Smooth muscle cell (in vitro differentiated cells): ENCODE data around the gene PTPN4. TPM values are rescaled to one million over a fixed set of nuclear protein-coding genes. Genes with fewer than 3 reads are reported as not detected.

Experiments used
- DNase-seq: peaks from one replicate; lab custom pipeline; 2025; ENCODE audit not compliant: unreplicated experiment; lab: John Stamatoyannopoulos, UW
- H2AFZ ChIP-seq: fragments of 200-600 bp; sonication (generic); 2 replicates; pipeline ENCODE4 v1.6.0; 2016; ENCODE audit warnings: antibody characterized with exemption, low read depth, mild to moderate bottlenecking
- H3F3A ChIP-seq: fragments of 200-600 bp; sonication (generic); 2 replicates; pipeline ENCODE4 v1.6.0; 2017; ENCODE audit warnings: antibody characterized with exemption, low read depth
- H3K27ac ChIP-seq: fragments of 200-600 bp; sonication (generic); 2 replicates; pipeline ENCODE4 v1.5.1; 2016; ENCODE audit warnings: low read depth, mild to moderate bottlenecking
- H3K27me3 ChIP-seq: fragments of 200-600 bp; sonication (generic); 2 replicates; pipeline ENCODE4 v1.6.1; 2016; ENCODE audit warnings: low read depth, mild to moderate bottlenecking
- H3K36me3 ChIP-seq: fragments of 200-600 bp; sonication (generic); 2 replicates; pipeline ENCODE4 v1.5.1; 2016; ENCODE audit warnings: low read depth
- H3K4me1 ChIP-seq: fragments of 200-600 bp; sonication (generic); 2 replicates; pipeline ENCODE4 v1.5.1; 2016; ENCODE audit warnings: low read depth
- H3K4me2 ChIP-seq: fragments of 200-600 bp; sonication (generic); 2 replicates; pipeline ENCODE4 v1.6.0; 2016; ENCODE audit warnings: mild to moderate bottlenecking
- H3K4me3 ChIP-seq: fragments of 200-600 bp; sonication (generic); 2 replicates; pipeline ENCODE4 v1.5.1; 2016; ENCODE audit warnings: mild to moderate bottlenecking
- H3K79me2 ChIP-seq: fragments of 200-600 bp; sonication (generic); 2 replicates; pipeline ENCODE4 v1.6.0; 2016; ENCODE audit warnings: low read depth, mild to moderate bottlenecking
- H3K9ac ChIP-seq: fragments of 200-600 bp; sonication (generic); 2 replicates; pipeline ENCODE4 v1.6.0; 2016; ENCODE audit warnings: low read depth
- H3K9me3 ChIP-seq: fragments of 200-600 bp; sonication (generic); replicated peaks from 2 replicates; pipeline ENCODE4 v1.5.1; 2016; ENCODE audit warnings: low read depth
- H4K20me1 ChIP-seq: fragments of 200-600 bp; sonication (generic); 2 replicates; pipeline ENCODE4 v1.6.0; 2016; ENCODE audit warnings: low read depth
- WGBS: methylation state at CpG from one replicate; pipeline ENCODE4 v1.1.7; 2016; ENCODE audit warnings: low lambda C conversion rate; 5-methylcytosine and 5-hydroxymethylcytosine counted together
- polyA plus RNA-seq: library from polyadenylated mRNA; unstranded; fragments of >200 nt; fragmentation: Nextera tagmentation; extraction: Ambion mirVana; gene quantifications from 2 replicates; pipeline ENCODE4 v1.2.1, GENCODE V29; 2016
- total RNA-seq: library from RNA; depleted of rRNA; stranded (reverse); fragments of >200 nt; gene quantifications from 2 replicates; pipeline ENCODE4 v1.2.3, GENCODE V29; 2014
- TF ChIP-seq, protein P1 (sequence below): fragments of 200-600 bp; sonication (generic); IDR thresholded peaks from 2 replicates; pipeline ENCODE4 v1.5.1; 2017; ENCODE audit warnings: borderline replicate concordance, mild to moderate bottlenecking, antibody characterized with exemption; ENCODE audit not compliant: insufficient read depth, poor library complexity, severe bottlenecking

Gene PTPN4
- total and polyA plus RNA-seq, 2 experiments from 2014 or later = 9.7 to 26.2 TPM

GRCh38 chr2:120014226-120014980 is 254.7 kb downstream of the PTPN4 start:
- 79% methylated on average over 8 of the region's 8 CpGs for WGBS
- peak overlapping the region; percentile 95 for H3K4me2 ChIP-seq
- no peak overlapping the region for H3K9ac ChIP-seq
- peaks cover 52% of the 10 kb centered on the region for H3K79me2 ChIP-seq
- H4K20me1 ChIP-seq = peaks cover 22% of the 10 kb centered on the region
- H3F3A ChIP-seq = no peaks in the 10 kb centered on the region
- H3K36me3 ChIP-seq = no peaks in the 10 kb centered on the region
- H3K27me3 ChIP-seq = no peaks in the 10 kb centered on the region
- H3K4me1 ChIP-seq = peaks cover 16% of the 10 kb centered on the region
- no peak overlapping the region for H2AFZ ChIP-seq
- peak overlapping the region; percentile 89 for H3K4me3 ChIP-seq
- H3K27ac ChIP-seq = no peak overlapping the region
- TF ChIP-seq, protein P1, sequence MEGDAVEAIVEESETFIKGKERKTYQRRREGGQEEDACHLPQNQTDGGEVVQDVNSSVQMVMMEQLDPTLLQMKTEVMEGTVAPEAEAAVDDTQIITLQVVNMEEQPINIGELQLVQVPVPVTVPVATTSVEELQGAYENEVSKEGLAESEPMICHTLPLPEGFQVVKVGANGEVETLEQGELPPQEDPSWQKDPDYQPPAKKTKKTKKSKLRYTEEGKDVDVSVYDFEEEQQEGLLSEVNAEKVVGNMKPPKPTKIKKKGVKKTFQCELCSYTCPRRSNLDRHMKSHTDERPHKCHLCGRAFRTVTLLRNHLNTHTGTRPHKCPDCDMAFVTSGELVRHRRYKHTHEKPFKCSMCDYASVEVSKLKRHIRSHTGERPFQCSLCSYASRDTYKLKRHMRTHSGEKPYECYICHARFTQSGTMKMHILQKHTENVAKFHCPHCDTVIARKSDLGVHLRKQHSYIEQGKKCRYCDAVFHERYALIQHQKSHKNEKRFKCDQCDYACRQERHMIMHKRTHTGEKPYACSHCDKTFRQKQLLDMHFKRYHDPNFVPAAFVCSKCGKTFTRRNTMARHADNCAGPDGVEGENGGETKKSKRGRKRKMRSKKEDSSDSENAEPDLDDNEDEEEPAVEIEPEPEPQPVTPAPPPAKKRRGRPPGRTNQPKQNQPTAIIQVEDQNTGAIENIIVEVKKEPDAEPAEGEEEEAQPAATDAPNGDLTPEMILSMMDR = no peak
- no peak for DNase-seq
- no peaks in the 10 kb centered on the region for H3K9me3 ChIP-seq

GRCh38 chr2:120016800-120017199 is 257.1 kb downstream of the PTPN4 start:
- WGBS = 99% methylated on average over 3 of the region's 3 CpGs
- no peak for DNase-seq

DNA sequence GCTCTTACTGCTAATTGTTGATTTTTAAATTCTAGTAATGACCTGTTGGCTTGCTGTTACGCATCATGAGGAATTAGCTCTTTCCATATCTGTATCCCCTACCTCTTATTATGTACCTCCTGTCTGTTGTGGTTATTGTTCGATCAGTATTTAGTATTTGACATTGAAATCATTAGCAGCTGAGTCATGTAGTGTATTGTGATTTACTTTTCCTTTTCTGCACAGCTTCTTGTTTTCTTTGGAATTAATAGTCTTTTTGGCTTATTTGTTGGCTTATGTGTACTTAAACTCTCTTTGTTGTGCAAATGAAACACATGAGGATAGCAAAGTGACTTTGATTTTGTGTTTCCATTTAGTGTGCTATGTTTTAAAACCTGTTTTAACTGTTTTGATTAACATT is 257.5 kb downstream of the PTPN4 start:
- H3K27me3 ChIP-seq = no peaks in the 10 kb centered on the region
- TF ChIP-seq, protein P1 = no peak
- no peaks in the 10 kb centered on the region for H3K36me3 ChIP-seq
- H3K79me2 ChIP-seq = peaks cover 55% of the 10 kb centered on the region
- WGBS = 91% methylated on average over 2 of the region's 2 CpGs
- no peak overlapping the region for H3K4me3 ChIP-seq
- no peaks in the 10 kb centered on the region for H3F3A ChIP-seq
- H3K4me2 ChIP-seq = no peak overlapping the region
- no peak for DNase-seq
- no peak overlapping the region for H3K27ac ChIP-seq
- H3K9me3 ChIP-seq = no peaks in the 10 kb centered on the region
- H3K9ac ChIP-seq = no peak overlapping the region
- H4K20me1 ChIP-seq = peaks cover 22% of the 10 kb centered on the region
- H2AFZ ChIP-seq = no peak overlapping the region
- peaks cover 15% of the 10 kb centered on the region for H3K4me1 ChIP-seq

More at GRCh38 chr2:120016800-120017199, 257.1 kb downstream of the PTPN4 start:
- no peak overlapping the region for H2AFZ ChIP-seq
- H3K4me2 ChIP-seq = no peak overlapping the region
- no peaks in the 10 kb centered on the region for H3K36me3 ChIP-seq
- H3F3A ChIP-seq = no peaks in the 10 kb centered on the region
- TF ChIP-seq, protein P1 = no peak
- H3K27ac ChIP-seq = no peak overlapping the region
- H3K9me3 ChIP-seq = no peaks in the 10 kb centered on the region
- H3K79me2 ChIP-seq = peaks cover 55% of the 10 kb centered on the region
- H3K4me1 ChIP-seq = peaks cover 16% of the 10 kb centered on the region
- peaks cover 22% of the 10 kb centered on the region for H4K20me1 ChIP-seq
- H3K27me3 ChIP-seq = no peaks in the 10 kb centered on the region
- H3K9ac ChIP-seq = no peak overlapping the region
- H3K4me3 ChIP-seq = no peak overlapping the region

DNA sequence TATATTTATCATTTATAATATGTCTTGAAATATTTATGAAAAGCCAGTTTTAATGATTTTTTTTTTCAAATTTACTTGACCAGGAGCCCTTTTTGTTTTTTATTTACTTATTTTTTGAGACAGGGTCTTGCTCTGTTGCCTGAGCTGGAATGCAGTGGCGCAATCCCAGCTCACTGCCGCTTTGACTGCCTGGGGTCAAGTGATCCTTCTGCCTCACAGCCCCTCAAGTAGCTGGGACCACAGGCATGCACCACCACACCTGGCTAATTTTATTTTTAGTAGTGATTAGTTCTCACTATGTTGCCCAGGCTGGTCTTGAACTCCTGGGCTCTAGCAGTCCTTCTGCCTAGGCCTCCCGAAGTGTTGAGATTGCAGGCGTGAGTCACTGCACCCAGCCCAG is 258.8 kb downstream of the PTPN4 start:
- peaks cover 11% of the 10 kb centered on the region for H3K4me1 ChIP-seq
- no peak overlapping the region for H2AFZ ChIP-seq
- H3K27me3 ChIP-seq = no peaks in the 10 kb centered on the region
- TF ChIP-seq, protein P1 = no peak
- H3K36me3 ChIP-seq = no peaks in the 10 kb centered on the region
- no peaks in the 10 kb centered on the region for H3F3A ChIP-seq
- H3K27ac ChIP-seq = no peak overlapping the region
- peaks cover 65% of the 10 kb centered on the region for H3K79me2 ChIP-seq
- no peaks in the 10 kb centered on the region for H3K9me3 ChIP-seq
- H3K9ac ChIP-seq = no peak overlapping the region
- H3K4me3 ChIP-seq = no peak overlapping the region
- H4K20me1 ChIP-seq = peaks cover 22% of the 10 kb centered on the region
- no peak overlapping the region for H3K4me2 ChIP-seq
- WGBS = 78% methylated on average over 4 of the region's 4 CpGs
- no peak for DNase-seq
